ENCODE data around the gene CCDC92B. TPM values are rescaled to one million over a fixed set of nuclear protein-coding genes. Genes with fewer than 3 reads are reported as not detected.

CCDC92B gene
- total RNA-seq, 4 donors from 2014 or later = 0.21 TPM; not detected in 3

- no peak within 1 kb of the TSS for H3K27ac ChIP-seq
- intact Hi-C loops (cut with DNase I; ENCODE audit: low total_unique reads) = no loop called here
- no peak for TF ChIP-seq POLR2A (IDR thresholded peaks at IDR 0.05)
- no peak for TF ChIP-seq CTCF (IDR thresholded peaks at IDR 0.05)
- no peaks in the 10 kb centered on the region for H3K4me1 ChIP-seq
- H3K27me3 ChIP-seq = no peaks in the 10 kb centered on the region
- H3K4me3 ChIP-seq = no peak within 1 kb of the TSS
- H3K9me3 ChIP-seq = no peaks in the 10 kb centered on the region
- DNase-seq = no peak
- H3K36me3 ChIP-seq = no peaks in the 10 kb centered on the region
Measured at GRCh38 chr17:2796164-2797125, 47.0 kb upstream of the CCDC92B start, which contains the start of gene RAP1GAP2. TSS of gene RAP1GAP2 (plus strand) at chr17:2796438. CDS start at chr17:2796528, 90 bp downstream.

GRCh38 chr17:2795441-2796163, 46.1 kb upstream of the CCDC92B start:
- Histone ChIP-seq H3K27ac (no peak overlapping the region), H3K4me3 (no peak overlapping the region), H3K9me3 (no peaks in the 10 kb centered on the region), H3K27me3 (no peaks in the 10 kb centered on the region), H3K36me3 (no peaks in the 10 kb centered on the region), H3K4me1 (no peaks in the 10 kb centered on the region)
- TF ChIP-seq POLR2A (IDR thresholded peaks at IDR 0.05) = no peak
- intact Hi-C loops (cut with DNase I; ENCODE audit: low total_unique reads) = no loop called here
- DNase-seq = no peak

- H3K27me3 ChIP-seq = no peaks in the 10 kb centered on the region
- intact Hi-C loops (cut with DNase I; ENCODE audit: low total_unique reads) = no loop called here
Measured at GRCh38 chr17:2794111-2794803, 44.8 kb upstream of the CCDC92B start.

GRCh38 chr17:2792366-2793169, 43.1 kb upstream of the CCDC92B start:
- Histone ChIP-seq H3K9me3 (no peaks in the 10 kb centered on the region), H3K27me3 (no peaks in the 10 kb centered on the region), H3K36me3 (no peaks in the 10 kb centered on the region), H3K4me1 (no peaks in the 10 kb centered on the region), H3K4me3 (no peak overlapping the region), H3K27ac (no peak overlapping the region)
- intact Hi-C loops (cut with DNase I; ENCODE audit: low total_unique reads) = no loop called here
- DNase-seq = no peak
- no peak for TF ChIP-seq CTCF (IDR thresholded peaks at IDR 0.05)
- TF ChIP-seq POLR2A (IDR thresholded peaks at IDR 0.05) = no peak

More at GRCh38 chr17:2794111-2794803, 44.8 kb upstream of the CCDC92B start:
- no peak for DNase-seq
- Histone ChIP-seq H3K4me3 (no peak overlapping the region), H3K27ac (no peak overlapping the region), H3K36me3 (no peaks in the 10 kb centered on the region), H3K4me1 (no peaks in the 10 kb centered on the region), H3K9me3 (no peaks in the 10 kb centered on the region)
- TF ChIP-seq CTCF (IDR thresholded peaks at IDR 0.05) (no peak), POLR2A (IDR thresholded peaks at IDR 0.05) (no peak)

- DNase-seq = no peak
- intact Hi-C loops (cut with DNase I; ENCODE audit: low total_unique reads) = no loop called here
- Histone ChIP-seq H3K27ac (no peak overlapping the region), H3K9me3 (no peaks in the 10 kb centered on the region), H3K4me3 (no peak overlapping the region), H3K36me3 (no peaks in the 10 kb centered on the region), H3K4me1 (no peaks in the 10 kb centered on the region), H3K27me3 (no peaks in the 10 kb centered on the region)
- TF ChIP-seq POLR2A (IDR thresholded peaks at IDR 0.05) (no peak), CTCF (IDR thresholded peaks at IDR 0.05) (no peak)
Measured at GRCh38 chr17:2789700-2790099, 40.2 kb upstream of the CCDC92B start.

Data from uterus (tissue), 4 donors.